HepG2 (cell line): ENCODE data around the gene NLGN4X. TPM values are rescaled to one million over a fixed set of nuclear protein-coding genes. Genes with fewer than 3 reads are reported as not detected.

Experiments
- ATAC-seq: fragments of 200-7000 bp; cut with Tn5 transposase; 3 replicates; pipeline ENCODE4 v1.9.1; 2020; ENCODE audit warnings: mild to moderate bottlenecking, moderate library complexity
- BruUV-seq: library from RNA; stranded (reverse); fragments of 400-500 nt; replicated peaks from 2 replicates; lab custom pipeline; 2021; lab: Mats Ljungman, UMichigan
- CTCF ChIA-PET: fragments of 300-600 bp; formaldehyde crosslinking; extraction: SDS; loops from one replicate; lab custom pipeline; 2021; ENCODE audit warnings: low total read pairs, inconsistent platforms, low intra/inter-chr PET ratio; lab: Yijun Ruan, JAX
- POLR2A ChIA-PET: fragments of 350-600 bp; sonication (Branson Sonifier 250); formaldehyde crosslinking; loops from one replicate; lab custom pipeline; 2020; ENCODE audit warnings: antibody characterized with exemption, inconsistent platforms; lab: Yijun Ruan, JAX
- DNase-seq: peaks from one replicate; pipeline ENCODE4 v3.0.0-alpha.2; 2015; ENCODE audit warnings: low spot score
- FAIRE-seq: peaks from 3 replicates; lab custom pipeline; 2011; peaks lifted over from hg19 to GRCh38; lab: Jason Lieb, UNC
- H2AFZ ChIP-seq: one replicate; pipeline ENCODE4 v1.6.1; 2011; ENCODE audit warnings: low read length, inconsistent platforms
- H3K27ac ChIP-seq: fragments of 300-600 bp; 3 replicates; pipeline ENCODE4 v1.8.0; 2011; ENCODE audit warnings: mixed run types, mild to moderate bottlenecking, mixed read lengths, low read length, inconsistent platforms; ENCODE audit not compliant: insufficient read depth; ENCODE audit errors: extremely low read length
- H3K27me3 ChIP-seq, 2 experiments: fragments of 200-600 bp in 1 of 2; 2 replicates in 1 of 2; 3 replicates in 1 of 2; pipeline versions ENCODE4 v1.6.0 to v1.8.0; 2011; ENCODE audit warnings: low read length in 2 of 2, mild to moderate bottlenecking in 2 of 2, moderate library complexity in 2 of 2, inconsistent platforms in 1 of 2; ENCODE audit not compliant: insufficient read depth in 2 of 2, control insufficient read depth in 1 of 2
- H3K36me3 ChIP-seq, 2 experiments: fragments of 200-600 bp in 1 of 2; replicated peaks in 1 of 2; 2 replicates in 1 of 2; 3 replicates in 1 of 2; pipeline versions ENCODE4 v1.5.1 to v1.8.0; 2011; ENCODE audit warnings: low read length in 2 of 2, inconsistent platforms in 1 of 2; ENCODE audit not compliant: insufficient read depth in 2 of 2, control insufficient read depth in 1 of 2
- H3K4me1 ChIP-seq: 2 replicates; pipeline ENCODE4 v1.5.1; 2012; ENCODE audit warnings: low read length, inconsistent platforms; ENCODE audit not compliant: insufficient read depth
- H3K4me2 ChIP-seq: 2 replicates; pipeline ENCODE4 v1.6.0; 2011; ENCODE audit warnings: low read depth, low read length, inconsistent platforms
- H3K4me3 ChIP-seq, 3 experiments: fragments of 200-600 bp in 1 of 3; sonication (generic), shearing (Covaris generic) in 1 of 3; replicated peaks in 1 of 3; 2 replicates each; pipeline ENCODE4 v1.5.1; 2011 to 2016; ENCODE audit warnings: low read length in 3 of 3, inconsistent platforms in 2 of 3, low read depth in 2 of 3, mild to moderate bottlenecking in 2 of 3, control low read depth in 1 of 3, mixed read lengths in 1 of 3; ENCODE audit not compliant: insufficient read depth in 1 of 3
- H3K79me2 ChIP-seq: one replicate; pipeline ENCODE4 v1.6.1; 2011; ENCODE audit warnings: low read length, inconsistent platforms; ENCODE audit not compliant: insufficient read depth
- H3K9ac ChIP-seq: 2 replicates; pipeline ENCODE4 v1.6.0; 2011; ENCODE audit warnings: mild to moderate bottlenecking, low read depth, low read length, inconsistent platforms; ENCODE audit not compliant: insufficient read depth
- H3K9me3 ChIP-seq: 2 replicates; pipeline ENCODE4 v1.5.1; 2012; ENCODE audit warnings: mild to moderate bottlenecking, low read length
- H4K20me1 ChIP-seq: 2 replicates; pipeline ENCODE4 v1.6.0; 2011; ENCODE audit warnings: inconsistent platforms, mild to moderate bottlenecking, low read length, moderate library complexity; ENCODE audit not compliant: insufficient read depth
- ARNT2 ChIP-seq: sonication (generic); formaldehyde crosslinking; IDR thresholded peaks from 2 replicates; pipeline ENCODE4 v1.8.0; 2022; ENCODE audit warnings: mild to moderate bottlenecking, low read depth, missing genetic modification reagents, moderate library complexity
- ATF1 ChIP-seq: IDR thresholded peaks from 2 replicates; pipeline ENCODE4 v1.6.1; 2016; ENCODE audit warnings: mild to moderate bottlenecking, control low read depth
- BCL3 ChIP-seq: sonication (generic); formaldehyde crosslinking; IDR thresholded peaks from 2 replicates; pipeline ENCODE4 v1.5.1; 2020; ENCODE audit warnings: mild to moderate bottlenecking, missing genetic modification reagents, moderate library complexity
- ESRRA ChIP-seq: sonication (generic); formaldehyde crosslinking; IDR thresholded peaks from 2 replicates; pipeline ENCODE4 v1.5.1; 2020; ENCODE audit warnings: mild to moderate bottlenecking, low read depth, missing genetic modification reagents
- MAFF ChIP-seq: IDR thresholded peaks from 2 replicates; pipeline ENCODE4 v1.6.1; 2011; ENCODE audit warnings: low read depth, low read length, improper control_type of control experiment
- RFXAP ChIP-seq: sonication (generic); formaldehyde crosslinking; IDR thresholded peaks from 2 replicates; pipeline ENCODE4 v1.4.0; 2020; ENCODE audit warnings: missing genetic modification reagents, borderline replicate concordance
- SRF ChIP-seq: IDR thresholded peaks from 2 replicates; pipeline ENCODE4 v1.6.1; 2011; ENCODE audit warnings: mild to moderate bottlenecking, low read depth, low read length, moderate library complexity
- TBP ChIP-seq: sonication (generic); formaldehyde crosslinking; IDR thresholded peaks from 2 replicates; pipeline ENCODE4 v1.5.0; 2020; ENCODE audit warnings: missing genetic modification reagents
- TEAD3 ChIP-seq: optimal IDR thresholded peaks from 2 replicates; pipeline ENCODE3; 2016; ENCODE audit warnings: borderline replicate concordance
- ZBTB14 ChIP-seq: sonication (generic); formaldehyde crosslinking; IDR thresholded peaks from 2 replicates; pipeline ENCODE4 v1.4.0; 2020; ENCODE audit warnings: missing genetic modification reagents
- ZFP1 ChIP-seq: IDR thresholded peaks from 2 replicates; pipeline ENCODE4 v1.6.1; 2016
- ZFP36 ChIP-seq: fragments of 150-350 bp; IDR thresholded peaks from 2 replicates; pipeline ENCODE4 v1.6.1; 2018; ENCODE audit warnings: borderline replicate concordance, low read length, low read depth; ENCODE audit not compliant: partially characterized antibody
- ZNF580 ChIP-seq: IDR thresholded peaks from 2 replicates; pipeline ENCODE4 v1.6.1; 2016; ENCODE audit warnings: low read depth, borderline replicate concordance
- ZNF768 ChIP-seq: sonication (generic); formaldehyde crosslinking; IDR thresholded peaks from 2 replicates; pipeline ENCODE4 v1.4.0; 2020; ENCODE audit warnings: missing genetic modification reagents
- WGBS: methylation state at CpG from one replicate; pipeline ENCODE4 v1.1.6; 2017; ENCODE audit warnings: low lambda C conversion rate; 5-methylcytosine and 5-hydroxymethylcytosine counted together
- in situ Hi-C: cut with HindIII; loops from 2 replicates; pipeline ENCODE4 v1.10.0; 2017; ENCODE audit warnings: low pct_unique_long_range_greater_than_20kb; ENCODE audit not compliant: extremely low pct_ligation_motif_present
- intact Hi-C: fragments of 100-400 bp; cut with micrococcal nuclease; formaldehyde crosslinking; loops from one replicate; pipeline ENCODE4 v1.10.0; 2022; ENCODE audit not compliant: unreplicated experiment
- polyA plus RNA-seq, 8 experiments: library from polyadenylated mRNA; depleted of rRNA in 3 of 8; stranded (reverse) in 7 of 8; unstranded in 1 of 8; fragments of >200 nt; fragmentation: Illumina TruSeq in 4 of 8; extraction: Trizol in 4 of 8; gene quantifications; 2 replicates each; pipeline versions ENCODE4 v1.2.1 to v1.2.3, GENCODE V29; 2011 to 2016; ENCODE audit warnings: low read depth in 4 of 8, missing spikeins in 1 of 8, mixed read lengths in 1 of 8; ENCODE audit not compliant: insufficient read depth in 1 of 8
- total RNA-seq, 5 experiments: library from RNA; depleted of rRNA; stranded (reverse); fragments of >200 nt; fragmentation: Illumina TruSeq; extraction: Trizol; gene quantifications; 2 replicates each; pipeline ENCODE4 v1.2.3, GENCODE V29; 2016; ENCODE audit warnings: low read depth in 1 of 5

NLGN4X gene
- total and polyA plus RNA-seq, 2 of the 13 experiments (the other 11 are each of a cell fraction or from before 2014, with no cell fraction given) = not detected

GRCh38 chrX:5998901-5999300 is 229.8 kb downstream of the NLGN4X start:
- WGBS = 7% methylated on average over 3 of the region's 3 CpGs
- CTCF ChIA-PET = no interaction called here

More at GRCh38 chrX:5998901-5999300, 229.8 kb downstream of the NLGN4X start:
- no peaks in the 10 kb centered on the region for H3K79me2 ChIP-seq
- H3K4me1 ChIP-seq = no peaks in the 10 kb centered on the region
- intact Hi-C loops = no loop called here
- no peaks in the 10 kb centered on the region for H3K36me3 ChIP-seq
- no peak for TF ChIP-seq BCL3 (CRISPR knock-in tag)
- no peak for TF ChIP-seq ZFP36
- no peak for TF ChIP-seq ZNF580 (CRISPR knock-in tag)
- TF ChIP-seq ZNF768 (CRISPR knock-in tag) = no peak
- no peak for TF ChIP-seq ATF1 (CRISPR knock-in tag)
- no peak for TF ChIP-seq ZFP1 (CRISPR knock-in tag)
- no peak for TF ChIP-seq TEAD3 (CRISPR knock-in tag)
- TF ChIP-seq SRF = no peak
- no peak for TF ChIP-seq ARNT2 (CRISPR knock-in tag)
- TF ChIP-seq ESRRA (CRISPR knock-in tag) = no peak
- no peak for TF ChIP-seq MAFF
- TF ChIP-seq RFXAP (CRISPR knock-in tag) = no peak
- no peak for TF ChIP-seq TBP (CRISPR knock-in tag)
- no peak for TF ChIP-seq ZBTB14
- no peaks in the 10 kb centered on the region for H3K27me3 ChIP-seq
- no peak overlapping the region for H3K4me2 ChIP-seq
- H3K9ac ChIP-seq = no peak overlapping the region
- no peaks in the 10 kb centered on the region for H4K20me1 ChIP-seq
- POLR2A ChIA-PET = no interaction called here
- FAIRE-seq (no peak), DNase-seq (no peak), ATAC-seq (no peak)
- BruUV-seq = no TSS peak
- in situ Hi-C loops = no loop called here
- no peak overlapping the region for H3K27ac ChIP-seq
- no peak overlapping the region for H3K4me3 ChIP-seq
- H3K9me3 ChIP-seq = no peaks in the 10 kb centered on the region
- H2AFZ ChIP-seq = no peak overlapping the region
